ENCODE measurements around the gene TMPRSS9. TPM values are rescaled to one million over a fixed set of nuclear protein-coding genes. Genes with fewer than 3 reads are reported as not detected.
A peak's percentile ranks its signal among the peaks of the same experiment; 100 is the strongest.

TMPRSS9 gene
- polyA plus RNA-seq, 3 donors, result 0.12 to 0.30 TPM; not detected in 1

DNA sequence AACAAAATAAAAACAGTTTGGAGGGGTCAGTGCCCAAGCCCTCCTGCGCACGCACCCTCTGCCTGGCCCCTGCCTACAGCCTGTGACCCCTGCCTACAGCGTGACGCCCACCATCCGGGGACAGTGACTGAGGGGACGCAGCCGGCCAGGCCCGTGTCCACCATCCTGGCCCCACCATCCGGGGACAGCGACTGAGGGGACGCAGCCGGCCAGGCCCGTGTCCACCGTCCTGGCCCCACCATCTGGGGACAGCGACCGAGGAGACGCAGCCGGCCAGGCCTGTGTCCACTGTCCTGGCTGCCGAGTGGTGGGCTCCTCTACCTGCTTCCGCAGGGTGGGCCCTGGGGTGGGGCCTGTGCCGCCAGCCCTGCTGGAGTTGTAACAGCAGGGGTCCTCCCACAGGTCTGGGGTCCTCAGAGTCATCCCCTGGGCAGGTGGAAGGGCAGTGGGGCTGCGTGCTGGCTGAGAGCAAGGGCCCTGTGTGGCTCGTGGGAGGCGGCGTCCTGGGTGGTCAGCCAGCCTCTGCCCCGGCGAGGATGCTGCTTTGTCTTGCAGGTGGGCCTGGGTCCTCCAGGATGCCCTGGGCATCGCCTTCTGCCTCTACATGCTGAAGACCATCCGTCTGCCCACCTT lies 17.3 kb upstream of the TMPRSS9 start:
- Histone ChIP-seq H3K9me3 (replicated peaks in 1 of 2; ENCODE audit: control insufficient read depth in 1 of 2, insufficient read depth in 1 of 2, low read length in 2 of 2) (no peaks in the 10 kb centered on the region), H2AFZ (ENCODE audit: insufficient read depth, low read depth, low read length, poor library complexity, severe bottlenecking) (no peak overlapping the region), H3K4me1 (ENCODE audit: control insufficient read depth in 1 of 2, insufficient read depth in 2 of 2, low read length in 2 of 2) (no peaks in the 10 kb centered on the region), H4K20me1 (ENCODE audit: insufficient read depth, low read length) (no peaks in the 10 kb centered on the region), H3K9ac (ENCODE audit: insufficient read depth, low read length, poor library complexity, severe bottlenecking) (no peak overlapping the region), H3K27me3 (ENCODE audit: control insufficient read depth in 2 of 2, insufficient read depth in 2 of 2, low read length in 2 of 2) (no peaks in the 10 kb centered on the region), H3K36me3 (replicated peaks in 1 of 2; ENCODE audit: control insufficient read depth in 1 of 2, insufficient read depth in 2 of 2, low read length in 2 of 2) (peaks cover 11 to 20% of the 10 kb centered on the region in 2 donors), H3K4me2 (replicated peaks; ENCODE audit: extremely low read depth, low read length, poor library complexity, severe bottlenecking) (no peak overlapping the region), H3K4me3 (replicated peaks in 1 of 3; ENCODE audit: low read depth in 2 of 3, low read length in 3 of 3) (no peak overlapping the region), H3K79me2 (ENCODE audit: insufficient read depth, low read length) (no peaks in the 10 kb centered on the region), H3K27ac (ENCODE audit: low read depth in 1 of 2, low read length in 2 of 2) (no peak overlapping the region)
- Mint-ChIP-seq H3K36me3 (peaks cover 16 to 26% of the 10 kb centered on the region in 2 donors), H3K4me3 (no peak overlapping the region), H3K4me1 (no peaks in the 10 kb centered on the region), H3K27ac (peak overlapping the region in 1 of 7 donors; percentile 36), H3K27me3 (ENCODE audit: low read depth in 3 of 3) (peaks cover 0 to 1% (median 0%) of the 10 kb centered on the region in 3 donors), H3K9me3 (no peaks in the 10 kb centered on the region)
- 96% methylated on average over 21 of the region's 29 CpGs for WGBS (ENCODE audit: insufficient coverage)
- no peak for DNase-seq
- intact Hi-C loops (cut with micrococcal nuclease), result no loop called here
- TF ChIP-seq CTCF (IDR thresholded peaks at IDR 0.05), result no peak

GRCh38 chr19:2343289-2343982 lies 16.6 kb upstream of the TMPRSS9 start:
- H3K4me3 ChIP-seq (replicated peaks in 1 of 3; ENCODE audit: low read depth in 2 of 3, low read length in 3 of 3), result no peak overlapping the region
- H3K79me2 ChIP-seq (ENCODE audit: insufficient read depth, low read length), result no peaks in the 10 kb centered on the region
- no peak overlapping the region for H2AFZ ChIP-seq (ENCODE audit: insufficient read depth, low read depth, low read length, poor library complexity, severe bottlenecking)
- H3K4me3 Mint-ChIP-seq, result no peak overlapping the region
- H3K36me3 ChIP-seq (replicated peaks in 1 of 2; ENCODE audit: control insufficient read depth in 1 of 2, insufficient read depth in 2 of 2, low read length in 2 of 2), result peaks cover 11 to 20% of the 10 kb centered on the region in 2 donors
- H3K36me3 Mint-ChIP-seq, result peaks cover 16 to 25% of the 10 kb centered on the region in 2 donors
- H3K4me1 ChIP-seq (ENCODE audit: control insufficient read depth in 1 of 2, insufficient read depth in 2 of 2, low read length in 2 of 2), result no peaks in the 10 kb centered on the region
- H3K9me3 ChIP-seq (replicated peaks in 1 of 2; ENCODE audit: control insufficient read depth in 1 of 2, insufficient read depth in 1 of 2, low read length in 2 of 2), result no peaks in the 10 kb centered on the region
- no peaks in the 10 kb centered on the region for H4K20me1 ChIP-seq (ENCODE audit: insufficient read depth, low read length)
- no peak for DNase-seq
- no peak overlapping the region for H3K27ac Mint-ChIP-seq
- H3K27ac ChIP-seq (ENCODE audit: low read depth in 1 of 2, low read length in 2 of 2), result no peak overlapping the region
- intact Hi-C loops (cut with micrococcal nuclease), result no loop called here
- H3K4me1 Mint-ChIP-seq, result no peaks in the 10 kb centered on the region
- H3K9me3 Mint-ChIP-seq, result no peaks in the 10 kb centered on the region
- 92% methylated on average over 24 of the region's 31 CpGs for WGBS (ENCODE audit: insufficient coverage)
- H3K4me2 ChIP-seq (replicated peaks; ENCODE audit: extremely low read depth, low read length, poor library complexity, severe bottlenecking), result no peak overlapping the region
- H3K27me3 ChIP-seq (ENCODE audit: control insufficient read depth in 2 of 2, insufficient read depth in 2 of 2, low read length in 2 of 2), result no peaks in the 10 kb centered on the region
- H3K9ac ChIP-seq (ENCODE audit: insufficient read depth, low read length, poor library complexity, severe bottlenecking), result no peak overlapping the region
- no peak for TF ChIP-seq CTCF (IDR thresholded peaks at IDR 0.05)
- H3K27me3 Mint-ChIP-seq (ENCODE audit: low read depth in 3 of 3), result peaks cover 0 to 1% (median 0%) of the 10 kb centered on the region in 3 donors
